ENCODE data around the gene S100A8. TPM values are rescaled to one million over a fixed set of nuclear protein-coding genes. Genes with fewer than 3 reads are reported as not detected.

Gene S100A8
- polyA plus RNA-seq, 3 donors = 4,193 to 30,135 (median 27,689) TPM

DNA sequence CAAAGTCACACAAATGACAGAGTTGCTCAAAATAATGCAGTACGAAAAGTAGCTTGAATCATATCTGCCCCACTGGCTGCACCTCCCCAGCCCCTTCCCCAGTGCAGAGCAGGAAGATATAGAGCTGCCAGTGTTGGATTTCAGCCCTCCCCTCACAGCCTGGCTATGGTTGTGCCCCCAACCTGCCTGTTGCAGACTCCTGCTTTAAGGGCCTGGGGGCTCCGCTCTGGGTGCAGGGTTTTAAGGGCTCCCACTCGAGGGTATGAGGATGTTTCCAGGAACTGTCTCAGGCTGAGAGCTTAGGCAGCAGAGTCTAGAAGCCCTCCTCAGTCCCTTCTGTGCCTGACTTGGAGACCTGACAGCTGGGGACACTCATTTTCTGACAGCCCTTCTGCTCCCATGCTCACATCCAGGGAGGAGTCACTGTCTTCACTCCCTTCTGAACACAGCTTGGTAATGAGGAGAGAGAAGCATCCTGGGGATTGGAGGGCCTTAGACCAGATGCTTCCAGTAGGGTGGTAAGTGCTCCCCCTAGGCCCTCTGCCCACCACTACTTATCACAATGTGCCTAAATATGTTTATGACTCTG, 28.6 kb downstream of the S100A8 start:
- H3K4me3 Mint-ChIP-seq = no peak overlapping the region
- H3K27me3 ChIP-seq (ENCODE audit: control insufficient read depth in 2 of 2, insufficient read depth in 2 of 2, low read length in 2 of 2) = no peaks in the 10 kb centered on the region
- H3K79me2 ChIP-seq (ENCODE audit: insufficient read depth, low read length) = peaks cover 62% of the 10 kb centered on the region
- H3K9ac ChIP-seq (ENCODE audit: insufficient read depth, low read length, poor library complexity, severe bottlenecking) = no peak overlapping the region
- peaks cover 43% of the 10 kb centered on the region for H4K20me1 ChIP-seq (ENCODE audit: insufficient read depth, low read length)
- peak overlapping the region; percentile 82 to 85 for H3K27ac ChIP-seq (ENCODE audit: low read depth in 1 of 2, low read length in 2 of 2)
- H3K27ac Mint-ChIP-seq = peak overlapping the region; percentile 92 to 99 (median 97)
- TF ChIP-seq, protein P1, sequence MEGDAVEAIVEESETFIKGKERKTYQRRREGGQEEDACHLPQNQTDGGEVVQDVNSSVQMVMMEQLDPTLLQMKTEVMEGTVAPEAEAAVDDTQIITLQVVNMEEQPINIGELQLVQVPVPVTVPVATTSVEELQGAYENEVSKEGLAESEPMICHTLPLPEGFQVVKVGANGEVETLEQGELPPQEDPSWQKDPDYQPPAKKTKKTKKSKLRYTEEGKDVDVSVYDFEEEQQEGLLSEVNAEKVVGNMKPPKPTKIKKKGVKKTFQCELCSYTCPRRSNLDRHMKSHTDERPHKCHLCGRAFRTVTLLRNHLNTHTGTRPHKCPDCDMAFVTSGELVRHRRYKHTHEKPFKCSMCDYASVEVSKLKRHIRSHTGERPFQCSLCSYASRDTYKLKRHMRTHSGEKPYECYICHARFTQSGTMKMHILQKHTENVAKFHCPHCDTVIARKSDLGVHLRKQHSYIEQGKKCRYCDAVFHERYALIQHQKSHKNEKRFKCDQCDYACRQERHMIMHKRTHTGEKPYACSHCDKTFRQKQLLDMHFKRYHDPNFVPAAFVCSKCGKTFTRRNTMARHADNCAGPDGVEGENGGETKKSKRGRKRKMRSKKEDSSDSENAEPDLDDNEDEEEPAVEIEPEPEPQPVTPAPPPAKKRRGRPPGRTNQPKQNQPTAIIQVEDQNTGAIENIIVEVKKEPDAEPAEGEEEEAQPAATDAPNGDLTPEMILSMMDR (IDR thresholded peaks at IDR 0.05) = no peak
- WGBS (ENCODE audit: insufficient coverage) = 50% methylated on average over 1 of the region's 3 CpGs
- peak overlapping the region; percentile 96 for H3K4me2 ChIP-seq (replicated peaks; ENCODE audit: extremely low read depth, low read length, poor library complexity, severe bottlenecking)
- peaks cover 27 to 46% of the 10 kb centered on the region in 2 donors for H3K36me3 Mint-ChIP-seq
- peaks cover 77 to 98% of the 10 kb centered on the region in 2 donors for H3K4me1 ChIP-seq (ENCODE audit: control insufficient read depth in 1 of 2, insufficient read depth in 2 of 2, low read length in 2 of 2)
- peaks cover 0 to 3% (median 1%) of the 10 kb centered on the region in 3 donors for H3K27me3 Mint-ChIP-seq (ENCODE audit: low read depth in 3 of 3)
- H3K9me3 ChIP-seq (replicated peaks in 1 of 2; ENCODE audit: control insufficient read depth in 1 of 2, insufficient read depth in 1 of 2, low read length in 2 of 2) = no peaks in the 10 kb centered on the region
- peak overlapping the region in 1 of 3 experiments; percentile 97 for H3K4me3 ChIP-seq (replicated peaks in 1 of 3; ENCODE audit: low read depth in 2 of 3, low read length in 3 of 3)
- DNase-seq = no peak
- intact Hi-C loops (cut with micrococcal nuclease) = loop anchor here in 1 of 2 donors (10.0 kb wide), 1 partner anchor 213 kb away; no protein-coding TSS in a partner anchor
- H3K9me3 Mint-ChIP-seq = peaks cover 0 to 6% (median 0%) of the 10 kb centered on the region in 7 donors
- peaks cover 94% of the 10 kb centered on the region for H3K4me1 Mint-ChIP-seq
- no peak overlapping the region for H2AFZ ChIP-seq (ENCODE audit: insufficient read depth, low read depth, low read length, poor library complexity, severe bottlenecking)
- peaks cover 22 to 32% of the 10 kb centered on the region in 2 donors for H3K36me3 ChIP-seq (replicated peaks in 1 of 2; ENCODE audit: control insufficient read depth in 1 of 2, insufficient read depth in 2 of 2, low read length in 2 of 2)

DNA sequence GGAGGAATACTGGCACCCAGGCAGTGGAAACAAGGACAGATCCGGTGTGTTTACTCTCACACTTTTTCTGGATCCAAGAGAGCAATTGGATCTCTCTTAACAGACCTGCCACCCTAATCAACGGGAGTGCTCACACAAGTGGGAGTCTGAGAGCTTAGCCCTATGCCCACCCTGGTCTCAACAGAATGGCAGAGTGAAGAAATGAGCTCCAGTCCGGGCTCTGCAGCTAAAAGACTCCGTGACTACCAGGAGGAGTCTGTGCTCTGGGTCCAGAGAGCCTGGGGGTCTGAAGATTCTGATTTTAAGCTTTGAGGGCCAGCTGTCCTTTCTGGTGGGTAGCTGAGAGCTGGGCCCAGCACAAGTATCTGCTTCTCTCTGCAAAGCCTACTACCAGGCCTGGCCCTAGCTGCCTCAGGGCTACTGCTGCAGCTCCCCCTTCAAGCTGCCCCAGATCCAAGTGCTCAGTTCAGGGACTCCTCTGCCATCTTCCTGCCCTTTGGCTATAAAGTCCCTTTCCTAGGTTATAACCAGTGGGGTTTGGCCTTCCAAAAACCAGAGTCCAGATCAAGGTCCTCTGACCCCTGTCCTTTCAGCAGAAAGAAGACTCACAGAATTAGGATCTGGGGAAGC, 29.3 kb downstream of the S100A8 start:
- peaks cover 77 to 98% of the 10 kb centered on the region in 2 donors for H3K4me1 ChIP-seq (ENCODE audit: control insufficient read depth in 1 of 2, insufficient read depth in 2 of 2, low read length in 2 of 2)
- H4K20me1 ChIP-seq (ENCODE audit: insufficient read depth, low read length) = peaks cover 43% of the 10 kb centered on the region
- peak overlapping the region; percentile 92 to 99 (median 97) for H3K27ac Mint-ChIP-seq
- TF ChIP-seq, protein P1 (IDR thresholded peaks at IDR 0.05) = no peak
- peak overlapping the region; percentile 96 for H3K4me2 ChIP-seq (replicated peaks; ENCODE audit: extremely low read depth, low read length, poor library complexity, severe bottlenecking)
- peaks cover 0 to 3% (median 1%) of the 10 kb centered on the region in 3 donors for H3K27me3 Mint-ChIP-seq (ENCODE audit: low read depth in 3 of 3)
- H3K4me3 ChIP-seq (replicated peaks in 1 of 3; ENCODE audit: low read depth in 2 of 3, low read length in 3 of 3) = peak overlapping the region in 1 of 3 experiments; percentile 97
- H3K4me3 Mint-ChIP-seq = peak overlapping the region in 1 of 2 donors; percentile 97
- H3K27me3 ChIP-seq (ENCODE audit: control insufficient read depth in 2 of 2, insufficient read depth in 2 of 2, low read length in 2 of 2) = no peaks in the 10 kb centered on the region
- peaks cover 94% of the 10 kb centered on the region for H3K4me1 Mint-ChIP-seq
- H3K9me3 Mint-ChIP-seq = peaks cover 0 to 6% (median 0%) of the 10 kb centered on the region in 7 donors
- no peak overlapping the region for H2AFZ ChIP-seq (ENCODE audit: insufficient read depth, low read depth, low read length, poor library complexity, severe bottlenecking)
- H3K9me3 ChIP-seq (replicated peaks in 1 of 2; ENCODE audit: control insufficient read depth in 1 of 2, insufficient read depth in 1 of 2, low read length in 2 of 2) = no peaks in the 10 kb centered on the region
- WGBS (ENCODE audit: insufficient coverage) = 40% methylated on average over 1 of the region's 4 CpGs
- H3K27ac ChIP-seq (ENCODE audit: low read depth in 1 of 2, low read length in 2 of 2) = peak overlapping the region; percentile 82 to 85
- peaks cover 67% of the 10 kb centered on the region for H3K79me2 ChIP-seq (ENCODE audit: insufficient read depth, low read length)
- no peak for DNase-seq
- intact Hi-C loops (cut with micrococcal nuclease) = loop anchor here in 1 of 2 donors (10.0 kb wide), 1 partner anchor 213 kb away; no protein-coding TSS in a partner anchor
- peaks cover 22 to 32% of the 10 kb centered on the region in 2 donors for H3K36me3 ChIP-seq (replicated peaks in 1 of 2; ENCODE audit: control insufficient read depth in 1 of 2, insufficient read depth in 2 of 2, low read length in 2 of 2)
- H3K36me3 Mint-ChIP-seq = peaks cover 27 to 46% of the 10 kb centered on the region in 2 donors
- peak overlapping the region; percentile 33 for H3K9ac ChIP-seq (ENCODE audit: insufficient read depth, low read length, poor library complexity, severe bottlenecking)

All from CD14-positive monocyte (primary cell).